SK-N-MC (cell line): Measurements from ENCODE around the gene FOXO3B.
"Not testable (repeated sequence)": the region's sequence is repeated elsewhere in the genome, so short reads cannot be mapped to it uniquely, and the experiment has no call there.

Experiments
- DNase-seq: peaks from one replicate; pipeline ENCODE4 v3.0.0-alpha.2; 2011; ENCODE audit warnings: low read depth, low spot score
- H3K27ac ChIP-seq: fragments of 200-600 bp; sonication (generic); 2 replicates; pipeline ENCODE4 v1.5.1; 2016; ENCODE audit warnings: mixed run types
- H3K36me3 ChIP-seq: fragments of 200-600 bp; sonication (generic); 2 replicates; pipeline ENCODE4 v1.6.1; 2017; ENCODE audit warnings: antibody characterized with exemption, low read length, mixed read lengths; ENCODE audit not compliant: insufficient read depth
- H3K4me3 ChIP-seq: fragments of 200-600 bp; sonication (generic); 2 replicates; pipeline ENCODE4 v1.5.1; 2016
- H3K9ac ChIP-seq: fragments of 200-600 bp; sonication (generic); 2 replicates; pipeline ENCODE4 v1.8.0; 2017; ENCODE audit warnings: mixed run types, mixed read lengths; ENCODE audit not compliant: insufficient read length
- H3K9me3 ChIP-seq: fragments of 200-600 bp; sonication (generic); 2 replicates; pipeline ENCODE4 v1.6.1; 2017; ENCODE audit warnings: low read depth, mild to moderate bottlenecking, antibody characterized with exemption, low read length, moderate library complexity, mixed read lengths

The FOXO3B gene

GRCh38 chr17:18681767-18682571 lies at the start of gene FOXO3B:
Gene FOXO3B (minus strand): TSS chr17:18682314. CDS start chr17:18681651, 663 bp downstream.
- not testable (repeated sequence) for H3K9ac ChIP-seq, H3K36me3 ChIP-seq, H3K27ac ChIP-seq, DNase-seq, H3K9me3 ChIP-seq
- peak within 1 kb of the TSS; percentile 71 for H3K4me3 ChIP-seq

- H3K9ac ChIP-seq, H3K9me3 ChIP-seq, H3K4me3 ChIP-seq, DNase-seq, H3K36me3 ChIP-seq, H3K27ac ChIP-seq: not testable (repeated sequence)
Measured at GRCh38 chr17:18723509-18723908, 41.4 kb upstream of the FOXO3B start.

- not testable (repeated sequence) for H3K36me3 ChIP-seq, DNase-seq, H3K9me3 ChIP-seq, H3K4me3 ChIP-seq, H3K27ac ChIP-seq, H3K9ac ChIP-seq
Measured at GRCh38 chr17:18722612-18723011, 40.5 kb upstream of the FOXO3B start.

GRCh38 chr17:18721775-18722547 lies 39.8 kb upstream of the FOXO3B start:
- H3K27ac ChIP-seq, H3K9me3 ChIP-seq, H3K36me3 ChIP-seq, H3K9ac ChIP-seq, H3K4me3 ChIP-seq, DNase-seq: not testable (repeated sequence)

- not testable (repeated sequence) for H3K4me3 ChIP-seq, H3K27ac ChIP-seq
Measured at GRCh38 chr17:18719428-18720110, 37.5 kb upstream of the FOXO3B start.

GRCh38 chr17:18718643-18719427 lies 36.7 kb upstream of the FOXO3B start:
- not testable (repeated sequence) for H3K36me3 ChIP-seq, H3K9ac ChIP-seq, DNase-seq, H3K27ac ChIP-seq, H3K4me3 ChIP-seq, H3K9me3 ChIP-seq

More at GRCh38 chr17:18719428-18720110, 37.5 kb upstream of the FOXO3B start:
- not testable (repeated sequence) for H3K9ac ChIP-seq, DNase-seq, H3K9me3 ChIP-seq, H3K36me3 ChIP-seq

- H3K9ac ChIP-seq, H3K27ac ChIP-seq, DNase-seq, H3K9me3 ChIP-seq, H3K36me3 ChIP-seq, H3K4me3 ChIP-seq: not testable (repeated sequence)
Measured at GRCh38 chr17:18712354-18712999, 30.4 kb upstream of the FOXO3B start.

GRCh38 chr17:18708215-18708614 lies 26.1 kb upstream of the FOXO3B start:
- not testable (repeated sequence) for DNase-seq, H3K9me3 ChIP-seq, H3K36me3 ChIP-seq, H3K4me3 ChIP-seq, H3K9ac ChIP-seq, H3K27ac ChIP-seq

- H3K36me3 ChIP-seq, DNase-seq, H3K9ac ChIP-seq, H3K9me3 ChIP-seq, H3K27ac ChIP-seq, H3K4me3 ChIP-seq: not testable (repeated sequence)
Measured at GRCh38 chr17:18705955-18706354, 23.8 kb upstream of the FOXO3B start.

GRCh38 chr17:18698473-18699103 lies 16.5 kb upstream of the FOXO3B start:
- H3K9me3 ChIP-seq, DNase-seq, H3K27ac ChIP-seq, H3K36me3 ChIP-seq: not testable (repeated sequence)
- Histone ChIP-seq H3K9ac (peak overlapping the region; percentile 64), H3K4me3 (peak overlapping the region; percentile 78)

- H3K36me3 ChIP-seq = not testable (repeated sequence)
Measured at GRCh38 chr17:18695143-18695542, 13.0 kb upstream of the FOXO3B start.

GRCh38 chr17:18682668-18683067 lies 554 bp upstream of the FOXO3B start:
- H3K36me3 ChIP-seq, DNase-seq, H3K27ac ChIP-seq, H3K9ac ChIP-seq, H3K9me3 ChIP-seq: not testable (repeated sequence)
- 0 out of 2 replicates have a peak overlapping the region, but pooled peaks have one; percentile 36 for H3K4me3 ChIP-seq

More at GRCh38 chr17:18695143-18695542, 13.0 kb upstream of the FOXO3B start:
- not testable (repeated sequence) for DNase-seq, H3K4me3 ChIP-seq, H3K9me3 ChIP-seq, H3K9ac ChIP-seq, H3K27ac ChIP-seq

GRCh38 chr17:18677381-18677780 lies 4.7 kb downstream of the FOXO3B start:
- H3K9me3 ChIP-seq, H3K4me3 ChIP-seq, H3K27ac ChIP-seq, H3K9ac ChIP-seq, DNase-seq: not testable (repeated sequence)
- H3K36me3 ChIP-seq = peaks cover 14% of the 10 kb centered on the region; the same call in 1 of the 2 replicates
